OCI-LY7 (cell line): ENCODE data around the gene WRAP73. TPM values are rescaled to one million over a fixed set of nuclear protein-coding genes. Genes with fewer than 3 reads are reported as not detected.

ENCODE experiments used
- BruUV-seq: library from RNA; stranded (reverse); fragments of 400-500 nt; replicated peaks from 2 replicates; lab custom pipeline; 2021; lab: Mats Ljungman, UMichigan
- CTCF ChIA-PET: fragments of 300-600 bp; sonication (Branson Sonifier 250); formaldehyde crosslinking; loops from one replicate; lab custom pipeline; 2022; ENCODE audit warnings: antibody characterized with exemption; ENCODE audit not compliant: unreplicated experiment; lab: Charles Lee
- POLR2A ChIA-PET: fragments of 300-600 bp; sonication (Branson Sonifier 250); formaldehyde crosslinking; loops from one replicate; lab custom pipeline; 2022; ENCODE audit warnings: antibody characterized with exemption; lab: Charles Lee
- DNase-seq: peaks from one replicate; pipeline ENCODE4 v3.0.0-alpha.2; 2015; ENCODE audit warnings: low spot score
- H2AFZ ChIP-seq: fragments of 200-600 bp; sonication (generic), shearing (Covaris generic); 2 replicates; pipeline ENCODE4 v1.6.1; 2014; ENCODE audit warnings: mild to moderate bottlenecking, antibody characterized with exemption, low read length, moderate library complexity
- H3K27ac ChIP-seq: fragments of 200-600 bp; sonication (generic); 2 replicates; pipeline ENCODE4 v1.5.1; 2014; ENCODE audit warnings: mixed run types, low read depth, mild to moderate bottlenecking, moderate library complexity, low read length, inconsistent platforms; ENCODE audit not compliant: poor library complexity, severe bottlenecking
- H3K36me3 ChIP-seq: fragments of 200-600 bp; sonication (generic); 2 replicates; pipeline ENCODE4 v1.6.1; 2014; ENCODE audit warnings: mild to moderate bottlenecking, antibody characterized with exemption, low read length, moderate library complexity, mixed read lengths; ENCODE audit not compliant: insufficient read depth
- H3K4me1 ChIP-seq: fragments of 200-600 bp; sonication (generic); 2 replicates; pipeline ENCODE4 v1.5.1; 2014; ENCODE audit warnings: mild to moderate bottlenecking, low read length; ENCODE audit not compliant: insufficient read depth, poor library complexity, severe bottlenecking
- H3K4me2 ChIP-seq: fragments of 200-600 bp; sonication (generic); 2 replicates; pipeline ENCODE4 v1.6.1; 2014; ENCODE audit warnings: mild to moderate bottlenecking, low read length
- H3K4me3 ChIP-seq: fragments of 200-600 bp; sonication (generic); 2 replicates; pipeline ENCODE4 v1.5.1; 2014; ENCODE audit warnings: mild to moderate bottlenecking, low read depth, low read length; ENCODE audit not compliant: poor library complexity, severe bottlenecking
- H3K79me2 ChIP-seq: fragments of 200-600 bp; sonication (generic); 2 replicates; pipeline ENCODE4 v1.6.1; 2016; ENCODE audit warnings: low read depth, mild to moderate bottlenecking, low read length, moderate library complexity, mixed read lengths; ENCODE audit not compliant: insufficient read depth
- H3K9me2 ChIP-seq: fragments of 200-600 bp; sonication (generic); 2 replicates; pipeline ENCODE4 v1.6.1; 2016; ENCODE audit warnings: mild to moderate bottlenecking, low read length, mixed read lengths; ENCODE audit not compliant: insufficient read depth
- H3K9me3 ChIP-seq: fragments of 200-600 bp; sonication (generic); 2 replicates; pipeline ENCODE4 v1.6.1; 2014; ENCODE audit warnings: mild to moderate bottlenecking, mixed run types, low read length, mixed read lengths
- H4K20me1 ChIP-seq: fragments of 200-600 bp; sonication (generic); 2 replicates; pipeline ENCODE4 v1.6.1; 2014; ENCODE audit warnings: mild to moderate bottlenecking, antibody characterized with exemption, low read length, moderate library complexity, mixed read lengths; ENCODE audit not compliant: insufficient read depth
- EZH2phosphoT487 ChIP-seq: fragments of 200-600 bp; sonication (generic); IDR thresholded peaks from 2 replicates; pipeline ENCODE4 v1.6.1; 2018; ENCODE audit warnings: low read depth, borderline replicate concordance, mild to moderate bottlenecking, mixed run types, antibody characterized with exemption, low read length, moderate library complexity, mixed read lengths
- intact Hi-C: fragments of 100-400 bp; cut with micrococcal nuclease; formaldehyde crosslinking; loops from one replicate; pipeline ENCODE4 v1.10.0; 2022; ENCODE audit not compliant: unreplicated experiment
- total RNA-seq, 2 experiments: library from RNA; depleted of rRNA in 1 of 2; stranded (reverse); fragments of >200 nt in 1 of 2; shearing (Covaris generic) in 1 of 2; gene quantifications; 2 replicates each; pipeline ENCODE4 v1.2.3, GENCODE V29; 2014 to 2022
- TF ChIP-seq, protein P1 (sequence below): fragments of 200-600 bp; sonication (generic); conservative IDR thresholded peaks from 2 replicates; pipeline ENCODE4 v1.5.1; 2014; ENCODE audit warnings: mild to moderate bottlenecking, antibody characterized with exemption, low read length, moderate library complexity, mixed read lengths

WRAP73 gene
- total RNA-seq, 2 experiments from 2014 or later: 34.7 to 40.0 TPM

DNA sequence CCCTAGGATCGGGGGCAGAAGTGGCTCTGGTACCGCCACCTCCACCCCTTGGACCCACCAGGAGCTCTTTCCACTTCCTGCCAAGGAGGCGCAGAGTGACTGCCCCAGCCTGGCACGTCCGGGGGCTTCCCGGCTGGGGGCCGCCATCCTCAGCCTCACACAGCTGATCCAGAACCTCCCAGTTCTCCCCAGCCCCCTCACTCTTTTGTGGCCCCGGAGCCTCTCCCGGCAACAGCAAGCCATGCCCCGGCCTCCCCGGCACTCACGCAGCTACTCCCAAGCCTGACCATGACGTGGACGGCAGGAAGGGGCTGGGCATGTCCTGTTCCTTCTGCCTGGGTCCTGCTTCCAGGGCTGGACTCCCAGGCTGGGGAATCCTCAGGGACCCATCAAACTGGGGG lies 19.5 kb upstream of the WRAP73 start:
- intact Hi-C loops: loop anchor here (5.0 kb wide), 1 partner anchor 233 kb away; the partner anchor contains the start of gene C1orf174
- H3K36me3 ChIP-seq: no peaks in the 10 kb centered on the region
- no TSS peak for BruUV-seq
- H2AFZ ChIP-seq: no peak overlapping the region
- POLR2A ChIA-PET: interaction anchor here (0.9 kb wide), 1 partner anchor 8 kb away, joined by 3 read pairs; no protein-coding TSS in a partner anchor
- H4K20me1 ChIP-seq: no peaks in the 10 kb centered on the region
- DNase-seq: no peak
- H3K79me2 ChIP-seq: no peaks in the 10 kb centered on the region
- no peak overlapping the region for H3K4me3 ChIP-seq
- no peaks in the 10 kb centered on the region for H3K9me2 ChIP-seq
- CTCF ChIA-PET: no interaction called here
- no peaks in the 10 kb centered on the region for H3K9me3 ChIP-seq
- no peak overlapping the region for H3K4me2 ChIP-seq
- no peak for TF ChIP-seq EZH2phosphoT487
- TF ChIP-seq, protein P1, sequence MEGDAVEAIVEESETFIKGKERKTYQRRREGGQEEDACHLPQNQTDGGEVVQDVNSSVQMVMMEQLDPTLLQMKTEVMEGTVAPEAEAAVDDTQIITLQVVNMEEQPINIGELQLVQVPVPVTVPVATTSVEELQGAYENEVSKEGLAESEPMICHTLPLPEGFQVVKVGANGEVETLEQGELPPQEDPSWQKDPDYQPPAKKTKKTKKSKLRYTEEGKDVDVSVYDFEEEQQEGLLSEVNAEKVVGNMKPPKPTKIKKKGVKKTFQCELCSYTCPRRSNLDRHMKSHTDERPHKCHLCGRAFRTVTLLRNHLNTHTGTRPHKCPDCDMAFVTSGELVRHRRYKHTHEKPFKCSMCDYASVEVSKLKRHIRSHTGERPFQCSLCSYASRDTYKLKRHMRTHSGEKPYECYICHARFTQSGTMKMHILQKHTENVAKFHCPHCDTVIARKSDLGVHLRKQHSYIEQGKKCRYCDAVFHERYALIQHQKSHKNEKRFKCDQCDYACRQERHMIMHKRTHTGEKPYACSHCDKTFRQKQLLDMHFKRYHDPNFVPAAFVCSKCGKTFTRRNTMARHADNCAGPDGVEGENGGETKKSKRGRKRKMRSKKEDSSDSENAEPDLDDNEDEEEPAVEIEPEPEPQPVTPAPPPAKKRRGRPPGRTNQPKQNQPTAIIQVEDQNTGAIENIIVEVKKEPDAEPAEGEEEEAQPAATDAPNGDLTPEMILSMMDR: no peak
- H3K4me1 ChIP-seq: peaks cover 45% of the 10 kb centered on the region
- no peak overlapping the region for H3K27ac ChIP-seq

GRCh38 chr1:3668585-3669300 lies 18.8 kb upstream of the WRAP73 start:
- Histone ChIP-seq H3K27ac (no peak overlapping the region), H3K36me3 (no peaks in the 10 kb centered on the region), H3K4me1 (peaks cover 49% of the 10 kb centered on the region), H3K9me2 (no peaks in the 10 kb centered on the region), H2AFZ (no peak overlapping the region), H3K4me2 (no peak overlapping the region), H3K79me2 (no peaks in the 10 kb centered on the region), H4K20me1 (no peaks in the 10 kb centered on the region), H3K4me3 (no peak overlapping the region), H3K9me3 (no peaks in the 10 kb centered on the region)
- ChIA-PET POLR2A (interaction anchor here (0.9 to 1.5 kb wide), 2 partner anchors 8 to 20 kb away, joined by 3 read pairs; no protein-coding TSS in a partner anchor), CTCF (no interaction called here)
- BruUV-seq: no TSS peak
- DNase-seq: no peak
- TF ChIP-seq, protein P1: no peak
- intact Hi-C loops: loop anchor here (5.0 kb wide), 1 partner anchor 234 kb away; the partner anchor contains the start of gene C1orf174

GRCh38 chr1:3668148-3668547 lies 18.2 kb upstream of the WRAP73 start:
- H2AFZ ChIP-seq: no peak overlapping the region; the same call in 1 of the 2 replicates
- H3K4me2 ChIP-seq: peak overlapping the region; percentile 34; the same call in 1 of the 2 replicates
- POLR2A ChIA-PET: interaction anchor here (1.5 to 2.7 kb wide), 3 partner anchors 9 to 19 kb away, joined by 3 to 16 read pairs (median 5); no protein-coding TSS in a partner anchor
- peaks cover 49% of the 10 kb centered on the region for H3K4me1 ChIP-seq
- H3K9me2 ChIP-seq: no peaks in the 10 kb centered on the region
- no peaks in the 10 kb centered on the region for H4K20me1 ChIP-seq
- no peak overlapping the region for H3K4me3 ChIP-seq
- no peak overlapping the region for H3K27ac ChIP-seq
- H3K79me2 ChIP-seq: no peaks in the 10 kb centered on the region
- no TSS peak for BruUV-seq
- CTCF ChIA-PET: no interaction called here
- H3K36me3 ChIP-seq: no peaks in the 10 kb centered on the region
- intact Hi-C loops: loop anchor here (5.0 kb wide), 1 partner anchor 234 kb away; the partner anchor contains the start of gene C1orf174
- H3K9me3 ChIP-seq: no peaks in the 10 kb centered on the region
- TF ChIP-seq, protein P1: no peak
- TF ChIP-seq EZH2phosphoT487: no peak
- DNase-seq: no peak
